NCI-H1092 (cell line): ENCODE results near the gene SLF2.
"Not testable (repeated sequence)": the region's sequence is repeated elsewhere in the genome, so short reads cannot be mapped to it uniquely, and the experiment has no call there.

ENCODE experiments used
- DNase-seq: peaks from one replicate; lab custom pipeline; 2025; lab: John Stamatoyannopoulos, UW

Gene SLF2

GRCh38 chr10:100962351-100963080, 49.8 kb downstream of the SLF2 start:
- DNase-seq = no peak

GRCh38 chr10:100963826-100964225, 51.1 kb downstream of the SLF2 start:
- no peak for DNase-seq

GRCh38 chr10:100965820-100966219, 53.1 kb downstream of the SLF2 start:
- DNase-seq = no peak

GRCh38 chr10:100966887-100967286, 54.1 kb downstream of the SLF2 start:
- no peak for DNase-seq

- no peak for DNase-seq
These were observed 54.6 kb downstream of the SLF2 start for GRCh38 chr10:100967332-100967731.

GRCh38 chr10:100968062-100968736, 55.4 kb downstream of the SLF2 start:
- no peak for DNase-seq

- DNase-seq = no peak
These were observed 56.1 kb downstream of the SLF2 start for GRCh38 chr10:100968863-100969186.

- no peak for DNase-seq
These were observed 56.7 kb downstream of the SLF2 start, which contains the start of gene SEMA4G for GRCh38 chr10:100969187-100970075. Gene SEMA4G, plus strand, starts transcription at chr10:100969504. Its CDS starts 3,409 bp downstream, at chr10:100972913.

GRCh38 chr10:100970076-100970913, 57.5 kb downstream of the SLF2 start:
- no peak for DNase-seq

GRCh38 chr10:100970914-100971811, 58.4 kb downstream of the SLF2 start:
- DNase-seq = no peak

- no peak for DNase-seq
These were observed 59.5 kb downstream of the SLF2 start for GRCh38 chr10:100972115-100972903.

GRCh38 chr10:100972904-100973535, 60.3 kb downstream of the SLF2 start:
- no peak for DNase-seq

- DNase-seq = not testable (repeated sequence)
These were observed 62.6 kb downstream of the SLF2 start for GRCh38 chr10:100975397-100975796.

- DNase-seq = no peak
These were observed 64.1 kb downstream of the SLF2 start for GRCh38 chr10:100976906-100977305.

GRCh38 chr10:100977436-100977835, 64.7 kb downstream of the SLF2 start:
- no peak for DNase-seq

GRCh38 chr10:100978121-100978900, 65.5 kb downstream of the SLF2 start:
- DNase-seq = no peak

GRCh38 chr10:100978901-100979195, 66.1 kb downstream of the SLF2 start:
- no peak for DNase-seq

GRCh38 chr10:100979791-100980272, 67.1 kb downstream of the SLF2 start:
- DNase-seq = no peak

GRCh38 chr10:100980311-100980710, 67.5 kb downstream of the SLF2 start:
- DNase-seq = no peak
